Measurements from ENCODE around the gene PUS1.

The PUS1 gene

GRCh38 chr12:131917139-131917710 lies 11.9 kb upstream of the PUS1 start:
- no peak for TF ChIP-seq CTCF (IDR thresholded peaks at IDR 0.05)
- no peaks in the 10 kb centered on the region for H3K27me3 ChIP-seq
- H3K9me3 ChIP-seq: no peaks in the 10 kb centered on the region
- H3K27ac ChIP-seq: no peak overlapping the region
- peaks cover 100% of the 10 kb centered on the region for H3K36me3 ChIP-seq
- no peaks in the 10 kb centered on the region for H3K4me1 ChIP-seq (ENCODE audit: control insufficient read depth in 1 of 2, insufficient read depth in 1 of 2, low read depth in 1 of 2, low read length in 1 of 2)
- no peak overlapping the region for H3K4me3 ChIP-seq (ENCODE audit: low read depth in 1 of 2, low read length in 1 of 2)

GRCh38 chr12:131917711-131918306 lies 11.3 kb upstream of the PUS1 start:
- Histone ChIP-seq H3K27ac (no peak overlapping the region), H3K27me3 (no peaks in the 10 kb centered on the region), H3K4me1 (ENCODE audit: control insufficient read depth in 1 of 2, insufficient read depth in 1 of 2, low read depth in 1 of 2, low read length in 1 of 2) (no peaks in the 10 kb centered on the region), H3K4me3 (ENCODE audit: low read depth in 1 of 2, low read length in 1 of 2) (no peak overlapping the region), H3K9me3 (no peaks in the 10 kb centered on the region), H3K36me3 (peaks cover 100% of the 10 kb centered on the region)
- no peak for TF ChIP-seq CTCF (IDR thresholded peaks at IDR 0.05)

- no peaks in the 10 kb centered on the region for H3K27me3 ChIP-seq
- H3K36me3 ChIP-seq: peaks cover 100% of the 10 kb centered on the region
- no peaks in the 10 kb centered on the region for H3K4me1 ChIP-seq (ENCODE audit: control insufficient read depth in 1 of 2, insufficient read depth in 1 of 2, low read depth in 1 of 2, low read length in 1 of 2)
- no peak for TF ChIP-seq CTCF (IDR thresholded peaks at IDR 0.05)
- H3K27ac ChIP-seq: no peak overlapping the region
- H3K4me3 ChIP-seq (ENCODE audit: low read depth in 1 of 2, low read length in 1 of 2): no peak overlapping the region
- no peaks in the 10 kb centered on the region for H3K9me3 ChIP-seq
These were observed 10.6 kb upstream of the PUS1 start for GRCh38 chr12:131918311-131919050.

GRCh38 chr12:131919051-131919347 lies 10.1 kb upstream of the PUS1 start:
- no peaks in the 10 kb centered on the region for H3K9me3 ChIP-seq
- TF ChIP-seq CTCF (IDR thresholded peaks at IDR 0.05): no peak
- H3K4me3 ChIP-seq (ENCODE audit: low read depth in 1 of 2, low read length in 1 of 2): no peak overlapping the region
- no peaks in the 10 kb centered on the region for H3K27me3 ChIP-seq
- no peak overlapping the region for H3K27ac ChIP-seq
- no peaks in the 10 kb centered on the region for H3K4me1 ChIP-seq (ENCODE audit: control insufficient read depth in 1 of 2, insufficient read depth in 1 of 2, low read depth in 1 of 2, low read length in 1 of 2)
- peaks cover 95% of the 10 kb centered on the region for H3K36me3 ChIP-seq

GRCh38 chr12:131919366-131920156 lies 9.5 kb upstream of the PUS1 start:
- Histone ChIP-seq H3K27me3 (peaks cover 2% of the 10 kb centered on the region), H3K4me3 (ENCODE audit: low read depth in 1 of 2, low read length in 1 of 2) (no peak overlapping the region), H3K9me3 (no peaks in the 10 kb centered on the region), H3K4me1 (ENCODE audit: control insufficient read depth in 1 of 2, insufficient read depth in 1 of 2, low read depth in 1 of 2, low read length in 1 of 2) (no peaks in the 10 kb centered on the region), H3K27ac (no peak overlapping the region), H3K36me3 (peaks cover 89% of the 10 kb centered on the region)
- no peak for TF ChIP-seq CTCF (IDR thresholded peaks at IDR 0.05)

Measured in neutrophil (primary cell).